HEK293 (cell line): ENCODE results near the gene ZBTB4.

Experiments
- CTCF ChIP-seq: fragments of 450-650 bp; formaldehyde crosslinking; IDR thresholded peaks from 2 replicates; pipeline ENCODE4 v1.5.1; 2016; ENCODE audit warnings: missing biosample characterization, missing genetic modification characterization
- EGR2 ChIP-seq: fragments of 450-650 bp; formaldehyde crosslinking; IDR thresholded peaks from 2 replicates; pipeline ENCODE4 v1.5.1; 2016; ENCODE audit warnings: low read depth, missing biosample characterization, missing genetic modification characterization
- GLIS1 ChIP-seq: fragments of 450-650 bp; formaldehyde crosslinking; IDR thresholded peaks from 2 replicates; pipeline ENCODE4 v1.5.1; 2016; ENCODE audit warnings: missing biosample characterization, missing genetic modification characterization
- HIC1 ChIP-seq: fragments of 450-650 bp; formaldehyde crosslinking; IDR thresholded peaks from 2 replicates; pipeline ENCODE4 v1.5.1; 2016; ENCODE audit warnings: missing biosample characterization, missing genetic modification characterization
- KLF16 ChIP-seq: fragments of 450-650 bp; formaldehyde crosslinking; IDR thresholded peaks from 2 replicates; pipeline ENCODE4 v1.5.1; 2017; ENCODE audit warnings: missing biosample characterization, missing genetic modification characterization
- MEIS1 ChIP-seq: sonication (generic); formaldehyde crosslinking; IDR thresholded peaks from 2 replicates; pipeline ENCODE4 v1.8.1; 2022; ENCODE audit warnings: missing genetic modification reagents, mild to moderate bottlenecking, borderline replicate concordance
- MYNN ChIP-seq: fragments of 450-650 bp; formaldehyde crosslinking; IDR thresholded peaks from 2 replicates; pipeline ENCODE4 v1.5.1; 2016; ENCODE audit warnings: missing biosample characterization, missing genetic modification characterization, borderline replicate concordance
- SCRT2 ChIP-seq: fragments of 450-650 bp; formaldehyde crosslinking; IDR thresholded peaks from 2 replicates; pipeline ENCODE4 v1.5.1; 2016; ENCODE audit warnings: missing biosample characterization, missing genetic modification characterization
- SP7 ChIP-seq: fragments of 450-650 bp; formaldehyde crosslinking; IDR thresholded peaks from 2 replicates; pipeline ENCODE4 v1.5.1; 2016; ENCODE audit warnings: missing biosample characterization, missing genetic modification characterization
- TCF7L2 ChIP-seq: IDR thresholded peaks from 2 replicates; pipeline ENCODE4 v1.6.1; 2011; ENCODE audit warnings: low read depth, mild to moderate bottlenecking, inconsistent platforms, low read length, moderate library complexity, borderline replicate concordance
- ZBTB1 ChIP-seq: fragments of 450-650 bp; formaldehyde crosslinking; IDR thresholded peaks from 2 replicates; pipeline ENCODE4 v1.5.1; 2016; ENCODE audit warnings: missing biosample characterization, missing genetic modification characterization
- ZEB2 ChIP-seq: fragments of 450-650 bp; formaldehyde crosslinking; IDR thresholded peaks from 2 replicates; pipeline ENCODE4 v1.5.1; 2016; ENCODE audit warnings: missing biosample characterization, missing genetic modification characterization
- ZIC2 ChIP-seq: fragments of 450-650 bp; formaldehyde crosslinking; IDR thresholded peaks from 2 replicates; pipeline ENCODE4 v1.5.1; 2016; ENCODE audit warnings: missing biosample characterization, missing genetic modification characterization
- ZNF112 ChIP-seq: fragments of 450-650 bp; formaldehyde crosslinking; IDR thresholded peaks from 2 replicates; pipeline ENCODE4 v1.5.0; 2017; ENCODE audit warnings: missing biosample characterization, missing genetic modification characterization
- ZNF138 ChIP-seq: fragments of 450-650 bp; formaldehyde crosslinking; IDR thresholded peaks from 2 replicates; pipeline ENCODE4 v1.5.1; 2016; ENCODE audit warnings: missing biosample characterization, missing genetic modification characterization, borderline replicate concordance
- ZNF140 ChIP-seq: fragments of 450-650 bp; formaldehyde crosslinking; IDR thresholded peaks from 2 replicates; pipeline ENCODE4 v1.5.1; 2016; ENCODE audit warnings: missing biosample characterization, missing genetic modification characterization
- ZNF155 ChIP-seq: fragments of 450-650 bp; formaldehyde crosslinking; IDR thresholded peaks from 2 replicates; pipeline ENCODE4 v1.5.1; 2016; ENCODE audit warnings: missing biosample characterization, missing genetic modification characterization
- ZNF174 ChIP-seq: fragments of 450-650 bp; formaldehyde crosslinking; IDR thresholded peaks from 2 replicates; pipeline ENCODE4 v1.5.0; 2017; ENCODE audit warnings: missing biosample characterization, mild to moderate bottlenecking, missing genetic modification characterization
- ZNF211 ChIP-seq: fragments of 450-650 bp; formaldehyde crosslinking; IDR thresholded peaks from 2 replicates; pipeline ENCODE4 v1.5.1; 2016; ENCODE audit warnings: low read depth, missing biosample characterization, missing genetic modification characterization
- ZNF280D ChIP-seq: fragments of 450-650 bp; formaldehyde crosslinking; IDR thresholded peaks from 2 replicates; pipeline ENCODE4 v1.5.1; 2016; ENCODE audit warnings: missing biosample characterization, missing genetic modification characterization
- ZNF391 ChIP-seq: fragments of 450-650 bp; formaldehyde crosslinking; IDR thresholded peaks from 2 replicates; pipeline ENCODE4 v1.5.1; 2016; ENCODE audit warnings: low read depth, missing biosample characterization, missing genetic modification characterization, borderline replicate concordance
- ZNF398 ChIP-seq: fragments of 450-650 bp; formaldehyde crosslinking; IDR thresholded peaks from 2 replicates; pipeline ENCODE4 v1.5.1; 2017; ENCODE audit warnings: missing biosample characterization, missing genetic modification characterization
- ZNF416 ChIP-seq: fragments of 450-650 bp; formaldehyde crosslinking; IDR thresholded peaks from 2 replicates; pipeline ENCODE4 v1.5.1; 2016; ENCODE audit warnings: missing biosample characterization, missing genetic modification characterization
- ZNF514 ChIP-seq: fragments of 450-650 bp; formaldehyde crosslinking; IDR thresholded peaks from 2 replicates; pipeline ENCODE4 v1.5.1; 2016; ENCODE audit warnings: missing biosample characterization, missing genetic modification characterization
- ZNF529 ChIP-seq: fragments of 450-650 bp; formaldehyde crosslinking; IDR thresholded peaks from 2 replicates; pipeline ENCODE4 v1.5.1; 2017; ENCODE audit warnings: missing genetic modification characterization, missing biosample characterization; ENCODE audit not compliant: insufficient replicate concordance
- ZNF548 ChIP-seq: fragments of 450-650 bp; formaldehyde crosslinking; IDR thresholded peaks from 2 replicates; pipeline ENCODE4 v1.5.1; 2016; ENCODE audit warnings: missing biosample characterization, missing genetic modification characterization
- ZNF561 ChIP-seq: fragments of 450-650 bp; IDR thresholded peaks from 2 replicates; pipeline ENCODE4 v1.5.1; 2018; ENCODE audit warnings: missing biosample characterization, missing genetic modification characterization, borderline replicate concordance
- ZNF596 ChIP-seq: fragments of 450-650 bp; IDR thresholded peaks from 2 replicates; pipeline ENCODE4 v1.5.0; 2018; ENCODE audit warnings: missing biosample characterization, mild to moderate bottlenecking, missing genetic modification characterization, moderate library complexity
- ZNF610 ChIP-seq: fragments of 450-650 bp; formaldehyde crosslinking; IDR thresholded peaks from 2 replicates; pipeline ENCODE4 v1.5.1; 2016; ENCODE audit warnings: missing biosample characterization, missing genetic modification characterization, borderline replicate concordance
- ZNF747 ChIP-seq: fragments of 450-650 bp; formaldehyde crosslinking; IDR thresholded peaks from 2 replicates; pipeline ENCODE4 v1.5.1; 2016; ENCODE audit warnings: missing biosample characterization, missing genetic modification characterization
- ZSCAN5A ChIP-seq: fragments of 450-650 bp; formaldehyde crosslinking; IDR thresholded peaks from 2 replicates; pipeline ENCODE4 v1.5.1; 2016; ENCODE audit warnings: missing biosample characterization, missing genetic modification characterization

The ZBTB4 gene

GRCh38 chr17:7440834-7441195, 38.6 kb downstream of the ZBTB4 start (continued):
- TF ChIP-seq ZNF398 (tag by site-specific recombination) (peak; percentile 99), ZNF140 (no peak), SCRT2 (tag by site-specific recombination) (peak; percentile 93), ZNF561 (tag by site-specific recombination) (0 out of 2 replicates have a peak, but pooled peaks have one; percentile 25), ZNF155 (tag by site-specific recombination) (no peak), EGR2 (tag by site-specific recombination) (peak; percentile 65), TCF7L2 (no peak), ZNF174 (tag by site-specific recombination) (no peak), ZNF596 (tag by site-specific recombination) (no peak), MYNN (no peak), ZNF548 (tag by site-specific recombination) (no peak), ZNF747 (tag by site-specific recombination) (no peak), ZNF416 (tag by site-specific recombination) (no peak), ZNF514 (no peak), ZNF280D (tag by site-specific recombination) (no peak), ZNF211 (no peak), ZNF391 (0 out of 2 replicates have a peak, but pooled peaks have one; percentile 28), ZSCAN5A (tag by site-specific recombination) (no peak), ZNF112 (tag by site-specific recombination) (no peak), HIC1 (tag by site-specific recombination) (peak; percentile 40; the same call in 1 of the 2 replicates), GLIS1 (tag by site-specific recombination) (peak; percentile 33), MEIS1 (no peak), ZEB2 (peak; percentile 33; the same call in 1 of the 2 replicates), ZBTB1 (tag by site-specific recombination) (no peak), SP7 (tag by site-specific recombination) (no peak), ZNF138 (tag by site-specific recombination) (no peak), ZNF529 (tag by site-specific recombination) (no peak), ZNF610 (tag by site-specific recombination) (no peak), ZIC2 (tag by site-specific recombination) (peak; percentile 79), CTCF (tag by site-specific recombination) (peak; percentile 60; the same call in 1 of the 2 replicates), KLF16 (tag by site-specific recombination) (peak; percentile 47; the same call in 1 of the 2 replicates)
